ENCODE data around the gene JAKMIP1. TPM values are rescaled to one million over a fixed set of nuclear protein-coding genes. Genes with fewer than 3 reads are reported as not detected.

The JAKMIP1 gene
- 1 to 10 TPM in 2 of 4 donors, under 1 TPM in 1, not detected in 1; 0.39 to 4.5 (median 1.9) TPM for total RNA-seq

DNA sequence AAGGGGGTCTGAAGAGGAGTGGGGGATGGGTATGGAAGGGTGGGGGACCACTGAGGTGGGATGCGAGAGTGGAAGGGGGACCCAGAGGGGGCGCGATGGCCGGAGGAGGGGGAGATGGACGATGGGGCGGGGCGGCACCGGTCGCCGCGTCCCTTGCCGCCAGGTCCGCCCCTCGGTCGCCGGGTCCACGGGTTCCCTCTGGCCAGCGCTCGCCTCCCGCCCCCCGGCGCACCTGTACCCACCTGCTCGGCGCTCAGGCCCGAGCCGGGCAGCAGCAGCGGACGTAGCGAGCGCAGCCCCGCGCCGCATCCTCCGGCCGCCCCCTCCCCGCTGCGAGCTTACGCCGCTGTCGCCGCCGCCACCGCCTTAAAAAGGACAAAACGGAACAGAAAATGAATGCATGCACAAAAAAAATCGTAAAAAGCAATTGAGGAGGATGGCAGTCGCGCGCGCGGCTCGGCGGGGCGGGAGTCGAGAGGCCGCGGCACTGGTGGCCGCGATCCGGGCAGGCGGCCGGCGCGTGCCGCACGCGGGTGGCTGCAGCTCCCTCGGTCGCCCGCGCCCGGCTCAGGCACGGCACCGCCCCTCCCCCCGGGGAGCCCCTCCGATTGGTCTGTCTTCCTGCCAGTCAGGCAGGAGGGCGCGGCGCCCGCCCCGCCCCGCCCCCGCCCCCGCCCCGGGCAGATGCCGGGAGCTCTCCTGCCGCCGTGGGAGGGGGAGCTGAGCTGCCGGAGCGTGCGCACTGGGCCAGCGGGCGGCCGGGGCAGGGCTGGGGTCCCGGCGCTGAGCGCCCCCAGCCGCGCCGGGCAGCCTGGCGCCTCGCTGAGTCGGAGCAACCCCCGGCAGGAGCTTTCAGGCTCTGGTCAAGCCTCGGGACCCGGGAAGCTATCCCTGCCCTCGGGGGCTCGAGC, at the start of gene JAKMIP1:
Gene JAKMIP1, minus strand, starts transcription at position 539 of the 911 bp plus-strand sequence. CDS start 87,699 bp downstream, outside the sequence.
- no peak within 1 kb of the TSS for H3K27ac ChIP-seq
- ATAC-seq: peak; percentile 63
- H3K4me3 ChIP-seq: peak within 1 kb of the TSS; percentile 21 to 59
- H3K27me3 ChIP-seq: peaks cover 65% of the 10 kb centered on the region
- no peaks in the 10 kb centered on the region for H3K36me3 ChIP-seq
- peaks cover 0 to 25% (median 5%) of the 10 kb centered on the region in 3 donors for H3K4me1 ChIP-seq
- H3K9me3 ChIP-seq: peaks cover 0 to 16% (median 0%) of the 10 kb centered on the region in 3 donors
- WGBS, 2 donors (ENCODE audit: low coverage in 1 of 2): 0 to 20% methylated on average over 1 to 2 of the region's 107 CpGs
- TF ChIP-seq POLR2AphosphoS5 (IDR thresholded peaks at IDR 0.05): no peak
- TF ChIP-seq POLR2A (IDR thresholded peaks at IDR 0.05): no peak
- no peak for TF ChIP-seq EP300 (IDR thresholded peaks at IDR 0.05)
- no peak for TF ChIP-seq CTCF (IDR thresholded peaks at IDR 0.05)

GRCh38 chr4:6248394-6248793, 48.0 kb upstream of the JAKMIP1 start:
- no peak overlapping the region for H3K4me3 ChIP-seq
- ATAC-seq: no peak

GRCh38 chr4:6246170-6246634, 45.9 kb upstream of the JAKMIP1 start:
- Histone ChIP-seq H3K27me3 (peaks cover 77% of the 10 kb centered on the region), H3K9me3 (peaks cover 0 to 23% (median 0%) of the 10 kb centered on the region in 3 donors), H3K36me3 (no peaks in the 10 kb centered on the region), H3K4me1 (peaks cover 0 to 9% (median 0%) of the 10 kb centered on the region in 3 donors), H3K27ac (no peak overlapping the region), H3K4me3 (no peak overlapping the region)
- no peak for ATAC-seq
- WGBS, 2 donors (ENCODE audit: low coverage in 1 of 2): 46 to 100% methylated on average over 1 to 6 of the region's 9 CpGs
- TF ChIP-seq POLR2AphosphoS5 (IDR thresholded peaks at IDR 0.05) (no peak), CTCF (IDR thresholded peaks at IDR 0.05) (no peak), POLR2A (IDR thresholded peaks at IDR 0.05) (no peak), EP300 (IDR thresholded peaks at IDR 0.05) (no peak)

More at GRCh38 chr4:6248394-6248793, 48.0 kb upstream of the JAKMIP1 start:
- no CpG with 5 or more reads among the region's 10 CpGs for WGBS, 2 donors (ENCODE audit: low coverage in 1 of 2)
- no peak overlapping the region for H3K27ac ChIP-seq
- peaks cover 0 to 9% (median 0%) of the 10 kb centered on the region in 3 donors for H3K4me1 ChIP-seq
- H3K27me3 ChIP-seq: peaks cover 58% of the 10 kb centered on the region
- H3K9me3 ChIP-seq: peaks cover 0 to 23% (median 0%) of the 10 kb centered on the region in 3 donors
- TF ChIP-seq CTCF (IDR thresholded peaks at IDR 0.05) (no peak), EP300 (IDR thresholded peaks at IDR 0.05) (no peak), POLR2AphosphoS5 (IDR thresholded peaks at IDR 0.05) (no peak), POLR2A (IDR thresholded peaks at IDR 0.05) (no peak)
- H3K36me3 ChIP-seq: no peaks in the 10 kb centered on the region

- Histone ChIP-seq H3K9me3 (peaks cover 0 to 23% (median 0%) of the 10 kb centered on the region in 3 donors), H3K27ac (no peak overlapping the region), H3K4me1 (peaks cover 0 to 9% (median 0%) of the 10 kb centered on the region in 3 donors), H3K27me3 (peaks cover 82% of the 10 kb centered on the region), H3K36me3 (no peaks in the 10 kb centered on the region), H3K4me3 (peak overlapping the region in 1 of 2 donors; percentile 41)
- no peak for ATAC-seq
- TF ChIP-seq CTCF (IDR thresholded peaks at IDR 0.05): no peak
- no peak for TF ChIP-seq POLR2AphosphoS5 (IDR thresholded peaks at IDR 0.05)
- no peak for TF ChIP-seq POLR2A (IDR thresholded peaks at IDR 0.05)
- WGBS, 2 donors (ENCODE audit: low coverage in 1 of 2): 7% methylated on average over 6 of the region's 67 CpGs; no CpG with 5 or more reads in 1 of the 2 donors
These were observed 45.2 kb upstream of the JAKMIP1 start for GRCh38 chr4:6245246-6246169.
